Tibial nerve (tissue), 4 donors: ENCODE measurements around the gene SAP30BP. TPM values are rescaled to one million over a fixed set of nuclear protein-coding genes. Genes with fewer than 3 reads are reported as not detected.

Experiments used
- DNase-seq, 2 donors: peaks; one replicate each; pipeline ENCODE4 v3.0.0-alpha.2; 2019; ENCODE audit warnings: low spot score in 2 of 2
- H3K27ac ChIP-seq, 4 donors: fragments of 200-600 bp; sonication (generic) in 3 of 4; one replicate each; pipeline ENCODE4 v1.5.1; 2017 to 2019; ENCODE audit warnings: mild to moderate bottlenecking in 1 of 4
- H3K27me3 ChIP-seq, 2 donors: fragments of 200-600 bp; sonication (generic) in 1 of 2; one replicate each; pipeline versions ENCODE4 v1.5.1 to v1.6.0; 2017 to 2019
- H3K36me3 ChIP-seq, 3 donors: fragments of 200-600 bp; sonication (generic); one replicate each; pipeline ENCODE4 v1.5.1; 2018 to 2019
- H3K4me1 ChIP-seq, 4 donors: fragments of 200-600 bp; sonication (generic) in 3 of 4; one replicate each; pipeline ENCODE4 v1.5.1; 2017 to 2019
- H3K4me3 ChIP-seq, 4 donors: fragments of 200-600 bp; sonication (generic) in 3 of 4; one replicate each; pipeline ENCODE4 v1.5.1; 2017 to 2019; ENCODE audit warnings: mild to moderate bottlenecking in 1 of 4, moderate library complexity in 1 of 4
- H3K9me3 ChIP-seq, 4 donors: fragments of 200-600 bp; sonication (generic) in 3 of 4; one replicate each; pipeline ENCODE4 v1.5.1; 2017 to 2019
- CTCF ChIP-seq, 5 experiments: fragments of 200-600 bp in 3 of 5; fragments of 450-650 bp in 2 of 5; sonication (generic) in 3 of 5; IDR thresholded peaks; one replicate each; pipeline ENCODE4 v1.5.1; 2016 to 2019; ENCODE audit warnings: antibody characterized with exemption in 5 of 5, mild to moderate bottlenecking in 3 of 5, moderate library complexity in 2 of 5
- EP300 ChIP-seq, 2 donors: sonication (generic); formaldehyde crosslinking; IDR thresholded peaks; one replicate each; pipeline ENCODE4 v1.6.1; 2017; ENCODE audit warnings: antibody characterized with exemption in 2 of 2, mild to moderate bottlenecking in 1 of 2
- POLR2A ChIP-seq, 2 donors: fragments of 450-650 bp; IDR thresholded peaks; one replicate each; pipeline ENCODE4 v1.6.1; 2017; ENCODE audit warnings: antibody characterized with exemption in 2 of 2, mild to moderate bottlenecking in 2 of 2, moderate library complexity in 2 of 2
- WGBS, 2 donors: methylation state at CpG; one replicate each; pipeline ENCODE4 v1.1.5; 2018; 5-methylcytosine and 5-hydroxymethylcytosine counted together
- total RNA-seq, 4 donors: library from RNA; depleted of rRNA; stranded (reverse); fragments of >200 nt; gene quantifications; one replicate each; pipeline ENCODE4 v1.1.0, GENCODE V29; 2016

Gene SAP30BP
- total RNA-seq, 4 donors from 2014 or later, result 63.9 to 119 (median 95.3) TPM

DNA sequence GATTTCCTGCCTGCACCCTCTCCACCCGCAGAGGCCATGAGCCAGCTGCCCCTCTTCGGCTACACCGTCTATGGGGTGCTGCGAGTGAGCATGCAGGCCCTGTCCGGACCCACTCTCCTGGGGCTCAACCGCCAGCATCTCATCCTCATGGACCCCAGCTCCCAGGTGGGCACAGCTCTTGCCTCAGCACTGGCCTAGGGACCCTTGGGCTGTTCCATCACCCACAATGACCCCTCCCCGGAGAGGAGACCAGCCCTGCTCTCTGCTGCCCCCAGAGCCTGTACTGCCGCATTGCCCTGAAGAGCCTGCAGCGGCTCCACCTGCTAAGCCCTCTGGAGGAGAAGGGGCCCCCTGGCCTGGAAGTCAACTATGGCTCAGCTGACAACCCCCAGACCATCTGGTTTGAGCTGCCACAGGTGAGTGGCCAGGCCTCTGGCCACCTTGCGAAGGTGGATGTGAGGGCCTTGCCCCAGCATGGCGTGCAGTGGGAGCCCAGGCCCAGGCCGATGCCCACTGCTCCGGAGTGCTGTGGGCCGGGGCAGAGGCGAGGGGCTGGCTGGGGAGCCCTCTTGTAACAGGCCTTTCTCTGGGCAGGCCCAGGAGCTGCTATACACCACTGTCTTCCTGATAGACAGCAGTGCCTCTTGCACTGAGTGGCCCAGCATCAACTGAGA, 41.2 kb upstream of the SAP30BP start:
- 83 to 97% methylated on average over 7 to 12 of the region's 15 CpGs for WGBS, 2 donors
- Histone ChIP-seq H3K36me3 (peaks cover 0 to 100% (median 15%) of the 10 kb centered on the region in 3 donors), H3K9me3 (no peaks in the 10 kb centered on the region), H3K27ac (no peak overlapping the region), H3K4me1 (no peaks in the 10 kb centered on the region), H3K4me3 (no peak overlapping the region), H3K27me3 (no peaks in the 10 kb centered on the region)
- TF ChIP-seq CTCF (IDR thresholded peaks at IDR 0.05), result peak; percentile 40 to 59 (median 56)
- TF ChIP-seq EP300 (IDR thresholded peaks at IDR 0.05), result no peak
- DNase-seq, result no peak

DNA sequence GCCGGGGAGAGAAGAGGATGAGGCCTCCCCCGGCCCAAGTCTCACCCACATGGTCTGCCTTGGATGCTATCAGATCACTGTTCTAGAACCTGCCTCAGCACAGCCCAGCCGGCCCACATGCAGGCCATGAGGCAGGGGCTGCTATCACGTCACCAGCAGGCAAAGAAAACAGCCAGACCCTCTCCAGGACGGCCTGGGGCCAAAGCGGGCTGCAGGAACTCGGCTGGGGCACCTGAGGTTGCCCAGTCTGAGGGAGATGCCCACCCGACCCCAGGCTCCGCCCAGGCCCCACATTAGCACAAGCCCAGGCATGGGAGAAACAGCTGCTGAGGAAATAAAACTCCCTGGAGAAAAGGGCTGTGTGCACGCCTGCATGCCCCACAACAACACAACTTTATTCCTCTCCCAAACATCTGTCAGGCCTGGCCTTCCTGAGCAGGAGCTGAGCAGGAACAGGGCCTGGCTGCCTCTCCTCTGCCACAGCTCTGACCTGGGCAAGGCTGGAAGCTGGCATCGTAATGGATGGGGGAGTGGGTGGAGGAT, 40.6 kb upstream of the SAP30BP start:
- TF ChIP-seq POLR2A (IDR thresholded peaks at IDR 0.05), result no peak
- TF ChIP-seq EP300 (IDR thresholded peaks at IDR 0.05), result no peak
- no peak for TF ChIP-seq CTCF (IDR thresholded peaks at IDR 0.05)
- no peaks in the 10 kb centered on the region for H3K9me3 ChIP-seq
- no peaks in the 10 kb centered on the region for H3K27me3 ChIP-seq
- no peak overlapping the region for H3K4me3 ChIP-seq
- DNase-seq, result no peak
- H3K4me1 ChIP-seq, result peaks cover 0 to 1% (median under 1%) of the 10 kb centered on the region in 4 donors
- WGBS, 2 donors, result 65 to 66% methylated on average over 11 of the region's 11 CpGs
- no peak overlapping the region for H3K27ac ChIP-seq
- peaks cover 0 to 98% (median 12%) of the 10 kb centered on the region in 3 donors for H3K36me3 ChIP-seq

- 88 to 90% methylated on average over 10 of the region's 10 CpGs for WGBS, 2 donors
- H3K9me3 ChIP-seq, result no peaks in the 10 kb centered on the region
- no peaks in the 10 kb centered on the region for H3K27me3 ChIP-seq
- DNase-seq, result no peak
- peaks cover 0 to 6% (median 3%) of the 10 kb centered on the region in 4 donors for H3K4me1 ChIP-seq
- H3K36me3 ChIP-seq, result peaks cover 0 to 92% (median 12%) of the 10 kb centered on the region in 3 donors
- H3K27ac ChIP-seq, result no peak overlapping the region
- H3K4me3 ChIP-seq, result no peak overlapping the region
- TF ChIP-seq EP300 (IDR thresholded peaks at IDR 0.05) (no peak), POLR2A (IDR thresholded peaks at IDR 0.05) (no peak), CTCF (IDR thresholded peaks at IDR 0.05) (no peak)
Measured at GRCh38 chr17:75627094-75627493, 40.0 kb upstream of the SAP30BP start.

DNA sequence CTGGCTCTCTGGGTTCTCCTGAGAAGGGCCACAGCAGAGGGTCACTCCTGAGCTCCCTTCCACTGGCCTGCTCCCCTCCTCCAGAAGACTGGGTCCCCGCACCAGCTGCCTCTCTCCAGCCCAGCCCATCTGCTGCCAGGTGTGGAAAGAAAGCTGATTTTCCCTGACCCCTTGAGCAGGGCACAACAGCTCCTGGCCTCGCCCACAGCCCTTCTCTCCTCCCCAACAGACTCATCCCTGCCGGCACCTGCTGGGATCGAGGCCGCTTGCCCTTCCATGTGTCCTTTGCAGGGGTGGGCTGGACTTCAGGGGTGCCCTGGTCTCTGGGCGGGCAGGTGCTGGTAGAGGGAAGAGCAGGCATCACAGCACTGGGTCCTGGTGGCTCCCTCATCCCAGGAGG, 38.7 kb upstream of the SAP30BP start:
- TF ChIP-seq EP300 (IDR thresholded peaks at IDR 0.05) (no peak), POLR2A (IDR thresholded peaks at IDR 0.05) (no peak), CTCF (IDR thresholded peaks at IDR 0.05) (no peak)
- Histone ChIP-seq H3K27me3 (no peaks in the 10 kb centered on the region), H3K36me3 (peaks cover 0 to 79% (median 12%) of the 10 kb centered on the region in 3 donors), H3K27ac (no peak overlapping the region), H3K9me3 (no peaks in the 10 kb centered on the region), H3K4me3 (no peak overlapping the region), H3K4me1 (peaks cover 0 to 20% (median 14%) of the 10 kb centered on the region in 4 donors)
- WGBS, 2 donors, result 85 to 96% methylated on average over 2 to 6 of the region's 6 CpGs
- DNase-seq, result no peak

DNA sequence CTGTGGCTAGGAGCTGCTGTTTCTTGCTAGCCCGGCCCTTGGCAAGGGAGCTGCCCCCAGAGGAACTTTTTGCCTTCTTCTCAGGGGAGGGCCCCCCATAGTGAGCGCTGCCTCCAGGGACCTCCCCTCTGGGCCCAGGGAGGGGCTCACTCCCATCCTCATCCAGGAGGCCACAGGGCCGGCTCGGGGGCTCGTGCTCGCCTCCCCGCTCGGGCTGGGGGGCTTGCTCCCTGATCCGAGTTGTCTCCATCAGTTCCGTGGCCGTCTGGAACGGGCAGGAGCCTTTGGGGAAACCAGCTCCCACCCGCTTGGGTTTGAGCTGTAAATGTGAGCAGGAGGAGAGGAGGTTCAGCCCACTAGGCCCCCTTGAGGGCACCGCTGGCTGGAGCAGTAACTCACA, 38.0 kb upstream of the SAP30BP start:
- WGBS, 2 donors, result 63 to 82% methylated on average over 13 to 14 of the region's 14 CpGs
- TF ChIP-seq CTCF (IDR thresholded peaks at IDR 0.05) (no peak), POLR2A (IDR thresholded peaks at IDR 0.05) (no peak), EP300 (IDR thresholded peaks at IDR 0.05) (no peak)
- H3K4me1 ChIP-seq, result peaks cover 0 to 27% (median 20%) of the 10 kb centered on the region in 4 donors
- no peak for DNase-seq
- peaks cover 0 to 72% (median 12%) of the 10 kb centered on the region in 3 donors for H3K36me3 ChIP-seq
- H3K27ac ChIP-seq, result no peak overlapping the region
- no peaks in the 10 kb centered on the region for H3K27me3 ChIP-seq
- no peaks in the 10 kb centered on the region for H3K9me3 ChIP-seq
- H3K4me3 ChIP-seq, result no peak overlapping the region
